AG04449 (cell line): ENCODE results near the gene FLNB.

ENCODE experiments used
- CTCF ChIA-PET: fragments of 350-600 bp; formaldehyde crosslinking; extraction: SDS; loops from one replicate; lab custom pipeline; 2021; ENCODE audit warnings: antibody characterized with exemption; lab: Yijun Ruan, JAX
- POLR2A ChIA-PET: fragments of 400-600, 350-600 bp; formaldehyde crosslinking; extraction: SDS; loops from one replicate; lab custom pipeline; 2020; ENCODE audit warnings: antibody characterized with exemption, inconsistent platforms; lab: Yijun Ruan, JAX
- DNase-seq: peaks from one replicate; pipeline ENCODE4 v3.0.0-alpha.2; 2010; ENCODE audit warnings: low read depth, low spot score
- H3K4me3 ChIP-seq: 2 replicates; pipeline ENCODE4 v1.5.1; 2011; ENCODE audit warnings: low read depth, mild to moderate bottlenecking, control low read depth, low read length
- CTCF ChIP-seq: IDR thresholded peaks from one replicate; pipeline ENCODE4 v1.5.1; 2011; ENCODE audit warnings: mild to moderate bottlenecking, moderate library complexity, low read length, control low read depth, inconsistent platforms; ENCODE audit not compliant: insufficient read depth; ENCODE audit errors: missing control alignments

The FLNB gene

DNA sequence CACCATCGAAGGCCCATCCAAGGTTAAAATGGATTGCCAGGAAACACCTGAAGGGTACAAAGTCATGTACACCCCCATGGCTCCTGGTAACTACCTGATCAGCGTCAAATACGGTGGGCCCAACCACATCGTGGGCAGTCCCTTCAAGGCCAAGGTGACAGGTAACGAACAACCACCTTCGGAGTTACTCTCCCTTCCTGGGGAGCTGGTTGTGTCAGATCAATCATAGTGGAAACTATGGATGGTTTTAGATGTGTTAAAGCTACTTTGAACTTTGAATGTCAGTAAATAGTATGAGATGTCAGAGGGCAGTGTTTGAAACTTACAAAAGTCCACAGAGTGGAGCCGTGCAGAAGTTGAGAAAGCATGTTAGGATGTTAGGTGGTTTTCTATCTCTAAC lies 160.3 kb downstream of the FLNB start:
- POLR2A ChIA-PET, result no interaction called here
- CTCF ChIA-PET, result interaction anchor here (1.0 to 4.5 kb wide), 12 partner anchors 10 to 138 kb away, joined by 3 to 116 read pairs (median 8); partner anchors contain the start of genes HTD2 and RPP14
- no peak for TF ChIP-seq CTCF

DNA sequence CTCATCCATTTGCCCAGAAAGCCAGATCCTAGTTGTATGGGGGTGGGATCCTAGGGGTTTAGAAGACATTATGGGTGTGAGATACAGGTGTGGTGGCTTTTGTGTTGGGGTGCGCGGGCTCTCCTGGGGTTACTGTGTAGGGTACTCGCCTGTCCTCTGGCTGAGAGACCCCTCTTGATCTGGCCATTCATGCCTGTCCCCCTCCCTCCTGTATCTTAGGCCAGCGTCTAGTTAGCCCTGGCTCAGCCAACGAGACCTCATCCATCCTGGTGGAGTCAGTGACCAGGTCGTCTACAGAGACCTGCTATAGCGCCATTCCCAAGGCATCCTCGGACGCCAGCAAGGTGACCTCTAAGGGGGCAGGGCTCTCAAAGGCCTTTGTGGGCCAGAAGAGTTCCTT lies 161.1 kb downstream of the FLNB start:
- ChIA-PET POLR2A (no interaction called here), CTCF (no interaction called here)
- no peak for DNase-seq
- no peak for TF ChIP-seq CTCF
- H3K4me3 ChIP-seq, result no peak overlapping the region

More for the DNA sequence above, 160.3 kb downstream of the FLNB start:
- no peak overlapping the region for H3K4me3 ChIP-seq
- no peak for DNase-seq

DNA sequence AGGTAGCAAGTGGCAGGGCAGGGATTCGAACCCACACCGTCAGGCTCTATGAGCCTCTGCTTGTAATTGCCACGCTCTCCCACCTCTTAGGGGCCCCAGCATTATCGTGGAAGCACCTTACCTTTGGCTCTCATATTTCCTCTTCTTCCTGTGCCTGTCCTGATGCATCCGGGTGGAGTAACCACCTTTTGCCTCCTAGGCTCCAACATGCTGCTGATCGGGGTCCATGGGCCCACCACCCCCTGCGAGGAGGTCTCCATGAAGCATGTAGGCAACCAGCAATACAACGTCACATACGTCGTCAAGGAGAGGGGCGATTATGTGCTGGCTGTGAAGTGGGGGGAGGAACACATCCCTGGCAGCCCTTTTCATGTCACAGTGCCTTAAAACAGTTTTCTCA lies 162.2 kb downstream of the FLNB start:
- DNase-seq, result no peak
- ChIA-PET POLR2A (no interaction called here), CTCF (interaction anchor here (1.3 to 25.5 kb wide), 2 partner anchors 130 to 163 kb away, joined by 3 to 1062 read pairs; partner anchors contain the start of genes HTD2 and RPP14)
- H3K4me3 ChIP-seq, result no peak overlapping the region
- no peak for TF ChIP-seq CTCF

DNA sequence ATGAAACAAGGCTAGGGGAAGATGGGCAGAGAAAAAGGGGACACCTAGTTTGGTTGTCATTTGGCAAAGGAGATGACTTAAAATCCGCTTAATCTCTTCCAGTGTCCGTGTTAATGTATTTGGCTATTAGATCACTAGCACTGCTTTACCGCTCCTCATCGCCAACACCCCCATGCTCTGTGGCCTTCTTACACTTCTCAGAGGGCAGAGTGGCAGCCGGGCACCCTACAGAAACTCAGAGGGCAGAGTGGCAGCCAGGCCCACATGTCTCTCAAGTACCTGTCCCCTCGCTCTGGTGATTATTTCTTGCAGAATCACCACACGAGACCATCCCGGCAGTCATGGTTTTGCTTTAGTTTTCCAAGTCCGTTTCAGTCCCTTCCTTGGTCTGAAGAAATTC lies 162.9 kb downstream of the FLNB start:
- CTCF ChIA-PET, result interaction anchor here (1.3 to 25.5 kb wide), 3 partner anchors 18 to 163 kb away, joined by 3 to 1062 read pairs (median 143); partner anchors contain the start of genes HTD2 and RPP14
- POLR2A ChIA-PET, result no interaction called here
- no peak overlapping the region for H3K4me3 ChIP-seq
- no peak for TF ChIP-seq CTCF
- no peak for DNase-seq

- CTCF ChIA-PET, result interaction anchor here (0.7 to 25.5 kb wide), 7 partner anchors 8 to 165 kb away, joined by 3 to 1062 read pairs (median 7); partner anchors contain the start of genes FLNB, HTD2 and RPP14
- POLR2A ChIA-PET, result interaction anchor here (0.6 kb wide), 1 partner anchor 45 kb away, joined by 3 read pairs; no protein-coding TSS in a partner anchor
- no peak for DNase-seq
- no peak overlapping the region for H3K4me3 ChIP-seq
- no peak for TF ChIP-seq CTCF
Measured at GRCh38 chr3:58173029-58173668, 164.9 kb downstream of the FLNB start.

DNA sequence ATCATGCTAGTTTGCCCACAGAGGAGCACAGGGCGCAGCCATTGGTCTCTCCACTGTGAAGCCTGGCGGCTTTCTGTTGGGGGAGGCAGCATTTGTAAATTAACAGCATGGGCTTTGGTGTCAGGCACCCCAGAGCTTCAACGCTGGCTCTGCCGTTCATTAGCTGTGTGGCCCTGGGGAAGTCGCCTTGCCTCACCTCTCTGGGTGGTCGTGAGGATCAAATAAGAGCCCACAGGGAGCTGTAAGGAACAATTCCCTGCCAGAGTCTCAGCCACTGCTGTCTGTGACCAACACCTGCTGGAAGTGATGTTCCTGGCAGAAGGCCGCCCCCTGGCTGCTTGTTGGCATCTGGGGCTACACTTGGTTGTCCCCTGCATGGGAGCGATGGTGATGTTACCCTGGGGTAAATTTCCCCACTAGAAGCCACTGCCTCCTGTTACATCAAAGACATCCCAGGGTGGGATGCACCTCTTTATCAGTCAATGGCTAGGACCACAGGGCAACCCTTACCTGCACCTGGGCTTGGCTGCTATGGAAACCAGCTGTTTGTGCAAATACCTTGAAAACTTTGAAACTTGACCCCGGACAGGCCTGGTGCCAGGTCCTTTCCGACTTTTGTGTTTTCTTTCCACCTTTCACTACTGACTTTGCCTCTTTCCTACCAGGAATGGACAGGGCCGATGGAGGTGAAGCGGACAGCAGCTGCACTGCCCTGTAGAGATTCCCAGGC lies 165.6 kb downstream of the FLNB start:
- CTCF ChIA-PET, result interaction anchor here (0.5 to 25.5 kb wide), 6 partner anchors 8 to 166 kb away, joined by 3 to 1062 read pairs (median 8); partner anchors contain the start of genes FLNB, HTD2 and RPP14
- DNase-seq, result no peak
- TF ChIP-seq CTCF, result peak; percentile 25
- POLR2A ChIA-PET, result interaction anchor here (0.6 kb wide), 1 partner anchor 44 kb away, joined by 3 read pairs; no protein-coding TSS in a partner anchor
- no peak overlapping the region for H3K4me3 ChIP-seq
